ENCODE measurements around the gene OR2A42.
"Not testable (repeated sequence)": the region's sequence is repeated elsewhere in the genome, so short reads cannot be mapped to it uniquely, and the experiment has no call there.

The OR2A42 gene

GRCh38 chr7:144220531-144220930 lies 18.9 kb downstream of the OR2A42 start:
- not testable (repeated sequence) for DNase-seq

- not testable (repeated sequence) for DNase-seq
These were observed 20.3 kb downstream of the OR2A42 start for GRCh38 chr7:144219149-144219548.

GRCh38 chr7:144218581-144218980 lies 20.8 kb downstream of the OR2A42 start:
- DNase-seq: not testable (repeated sequence)

GRCh38 chr7:144217200-144217599 lies 22.2 kb downstream of the OR2A42 start:
- not testable (repeated sequence) for DNase-seq

GRCh38 chr7:144205306-144205705 lies 34.1 kb downstream of the OR2A42 start:
- DNase-seq: not testable (repeated sequence)

GRCh38 chr7:144203086-144203485 lies 36.3 kb downstream of the OR2A42 start:
- not testable (repeated sequence) for DNase-seq

GRCh38 chr7:144201978-144202377 lies 37.4 kb downstream of the OR2A42 start:
- DNase-seq: not testable (repeated sequence)

GRCh38 chr7:144198934-144199333 lies 40.5 kb downstream of the OR2A42 start:
- not testable (repeated sequence) for DNase-seq

- DNase-seq: not testable (repeated sequence)
These were observed 44.1 kb downstream of the OR2A42 start, which contains the start of gene ARHGEF35 for GRCh38 chr7:144195212-144195872. Gene ARHGEF35 (minus strand): TSS chr7:144195833. CDS start chr7:144188383, 7,450 bp downstream.

- not testable (repeated sequence) for DNase-seq
These were observed 45.0 kb downstream of the OR2A42 start for GRCh38 chr7:144194453-144194852.

- DNase-seq: not testable (repeated sequence)
These were observed 45.6 kb downstream of the OR2A42 start for GRCh38 chr7:144193782-144194181.

- not testable (repeated sequence) for DNase-seq
These were observed 50.7 kb downstream of the OR2A42 start for GRCh38 chr7:144188578-144189171.

- not testable (repeated sequence) for DNase-seq
These were observed 51.6 kb downstream of the OR2A42 start for GRCh38 chr7:144187848-144188247.

GRCh38 chr7:144183166-144183565 lies 56.2 kb downstream of the OR2A42 start, which contains the start of gene CTAGE4:
Gene CTAGE4 (plus strand): TSS chr7:144183466. CDS start chr7:144183504, 38 bp downstream.
- not testable (repeated sequence) for DNase-seq

GRCh38 chr7:144179165-144179479 lies 60.3 kb downstream of the OR2A42 start:
- not testable (repeated sequence) for DNase-seq

- not testable (repeated sequence) for DNase-seq
These were observed 60.8 kb downstream of the OR2A42 start for GRCh38 chr7:144178380-144179164.
